PC-3 (cell line): ENCODE results near the gene SDK1. TPM values are rescaled to one million over a fixed set of nuclear protein-coding genes. Genes with fewer than 3 reads are reported as not detected.

Source experiments
- ATAC-seq: fragments of 200-7000 bp; cut with Tn5 transposase; 2 replicates; pipeline ENCODE4 v1.9.1; 2020; ENCODE audit warnings: mild to moderate bottlenecking, moderate library complexity
- BruUV-seq: library from RNA; stranded (reverse); fragments of 400-500 nt; replicated peaks from 2 replicates; lab custom pipeline; 2021; lab: Mats Ljungman, UMichigan
- CTCF ChIA-PET: fragments of 300-600 bp; sonication (Branson Sonifier 250); formaldehyde crosslinking; loops from one replicate; lab custom pipeline; 2022; ENCODE audit warnings: antibody characterized with exemption; lab: Charles Lee
- POLR2A ChIA-PET: fragments of 300-600 bp; sonication (Branson Sonifier 250); formaldehyde crosslinking; loops from one replicate; lab custom pipeline; 2022; ENCODE audit warnings: antibody characterized with exemption; ENCODE audit not compliant: unreplicated experiment; lab: Charles Lee
- DNase-seq: peaks from one replicate; pipeline ENCODE4 v3.0.0-alpha.2; 2015
- H2AFZ ChIP-seq: fragments of 300-600 bp; sonication (generic); 2 replicates; pipeline ENCODE4 v1.6.0; 2016; ENCODE audit warnings: antibody characterized with exemption, low read length
- H3F3A ChIP-seq: fragments of 300-600 bp; sonication (generic); one replicate; pipeline ENCODE4 v1.6.0; 2017; ENCODE audit warnings: antibody characterized with exemption, low read length, control low read depth, mild to moderate bottlenecking; ENCODE audit not compliant: unreplicated experiment
- H3K27ac ChIP-seq: fragments of 300-600 bp; sonication (generic); 2 replicates; pipeline ENCODE4 v1.5.1; 2016; ENCODE audit warnings: mild to moderate bottlenecking, low read length
- H3K27me3 ChIP-seq: fragments of 300-600 bp; sonication (generic); 2 replicates; pipeline ENCODE4 v1.6.1; 2016; ENCODE audit warnings: low read length, mixed read lengths
- H3K36me3 ChIP-seq: fragments of 300-600 bp; sonication (generic); 2 replicates; pipeline ENCODE4 v1.6.1; 2016; ENCODE audit warnings: low read depth, mixed run types, low read length, mixed read lengths
- H3K4me1 ChIP-seq: fragments of 300-600 bp; sonication (generic); 2 replicates; pipeline ENCODE4 v1.5.1; 2016; ENCODE audit warnings: low read length; ENCODE audit not compliant: insufficient read depth
- H3K4me2 ChIP-seq: fragments of 300-600 bp; sonication (generic); 2 replicates; pipeline ENCODE4 v1.6.0; 2016; ENCODE audit warnings: low read length
- H3K4me3 ChIP-seq: fragments of 300-600 bp; sonication (generic); 2 replicates; pipeline ENCODE4 v1.5.1; 2016; ENCODE audit warnings: mild to moderate bottlenecking, low read length, mixed read lengths
- H3K79me2 ChIP-seq: fragments of 300-600 bp; sonication (generic); 2 replicates; pipeline ENCODE4 v1.6.1; 2017; ENCODE audit warnings: low read length, mixed read lengths
- H3K9ac ChIP-seq: fragments of 300-600 bp; sonication (generic); 2 replicates; pipeline ENCODE4 v1.6.0; 2016; ENCODE audit warnings: mild to moderate bottlenecking, low read length
- H3K9me2 ChIP-seq: fragments of 300-600 bp; sonication (generic); replicated peaks from 2 replicates; pipeline ENCODE4 v1.6.1; 2016; ENCODE audit warnings: mixed run types, low read length, mixed read lengths
- H3K9me3 ChIP-seq: fragments of 300-600 bp; sonication (generic); 2 replicates; pipeline ENCODE4 v1.6.1; 2016; ENCODE audit warnings: low read length, mixed read lengths
- H4K20me1 ChIP-seq: fragments of 300-600 bp; sonication (generic); 2 replicates; pipeline ENCODE4 v1.6.1; 2016; ENCODE audit warnings: low read length, mixed read lengths
- CTCF ChIP-seq: fragments of 300-600 bp; sonication (generic); conservative IDR thresholded peaks from 2 replicates; pipeline ENCODE4 v1.5.1; 2017; ENCODE audit warnings: antibody characterized with exemption, low read depth, mild to moderate bottlenecking, low read length
- EZH2 ChIP-seq: fragments of 300-600 bp; sonication (generic); IDR thresholded peaks from one replicate; pipeline ENCODE4 v1.6.1; 2017; ENCODE audit warnings: antibody characterized with exemption, mild to moderate bottlenecking, low read length; ENCODE audit not compliant: unreplicated experiment
- EZH2phosphoT487 ChIP-seq: fragments of 300-600 bp; sonication (generic); IDR thresholded peaks from 2 replicates; pipeline ENCODE4 v1.6.1; 2018; ENCODE audit warnings: mild to moderate bottlenecking, antibody characterized with exemption, low read length, borderline replicate concordance
- intact Hi-C: fragments of 100-400 bp; cut with micrococcal nuclease; formaldehyde crosslinking; loops from 2 replicates; pipeline ENCODE4 v1.9.0; 2023
- total RNA-seq: library from RNA; depleted of rRNA; stranded (reverse); fragments of >200 nt; gene quantifications from 2 replicates; pipeline ENCODE4 v1.2.3, GENCODE V29; 2014

SDK1 gene
- total RNA-seq, 1 experiment from 2014 or later: 2.8 TPM

- POLR2A ChIA-PET: no interaction called here
- H3K79me2 ChIP-seq: no peaks in the 10 kb centered on the region
- H3K9ac ChIP-seq: no peak overlapping the region
- CTCF ChIA-PET: no interaction called here
- H3K27me3 ChIP-seq: no peaks in the 10 kb centered on the region
- ATAC-seq: no peak
- H3K27ac ChIP-seq: no peak overlapping the region
- H2AFZ ChIP-seq: no peak overlapping the region
- H3K9me2 ChIP-seq: no peaks in the 10 kb centered on the region
- H4K20me1 ChIP-seq: no peaks in the 10 kb centered on the region
- intact Hi-C loops: no loop called here
- TF ChIP-seq CTCF (no peak), EZH2phosphoT487 (no peak), EZH2 (no peak)
- no peaks in the 10 kb centered on the region for H3K36me3 ChIP-seq
- no peak overlapping the region for H3K4me3 ChIP-seq
- BruUV-seq: no TSS peak
- no peaks in the 10 kb centered on the region for H3K4me1 ChIP-seq
- H3F3A ChIP-seq: no peaks in the 10 kb centered on the region
- DNase-seq: no peak
- no peaks in the 10 kb centered on the region for H3K9me3 ChIP-seq
- H3K4me2 ChIP-seq: no peak overlapping the region
Observed at GRCh38 chr7:4237296-4238235, 936.5 kb downstream of the SDK1 start.

- H2AFZ ChIP-seq: no peak overlapping the region
- H3K27me3 ChIP-seq: no peaks in the 10 kb centered on the region
- intact Hi-C loops: no loop called here
- H4K20me1 ChIP-seq: no peaks in the 10 kb centered on the region
- BruUV-seq: no TSS peak
- DNase-seq (no peak), ATAC-seq (no peak)
- ChIA-PET POLR2A (no interaction called here), CTCF (no interaction called here)
- no peak overlapping the region for H3K4me3 ChIP-seq
- H3K27ac ChIP-seq: no peak overlapping the region
- H3K9me3 ChIP-seq: no peaks in the 10 kb centered on the region
- H3K9me2 ChIP-seq: no peaks in the 10 kb centered on the region
- no peaks in the 10 kb centered on the region for H3K79me2 ChIP-seq
- H3K36me3 ChIP-seq: no peaks in the 10 kb centered on the region
- H3K4me2 ChIP-seq: no peak overlapping the region
- H3K4me1 ChIP-seq: no peaks in the 10 kb centered on the region
- TF ChIP-seq CTCF (no peak), EZH2 (no peak), EZH2phosphoT487 (no peak)
- no peak overlapping the region for H3K9ac ChIP-seq
- no peaks in the 10 kb centered on the region for H3F3A ChIP-seq
Observed at GRCh38 chr7:4238861-4239260, 937.8 kb downstream of the SDK1 start.

GRCh38 chr7:4240042-4240441 lies 939.0 kb downstream of the SDK1 start:
- ChIA-PET POLR2A (no interaction called here), CTCF (no interaction called here)
- Histone ChIP-seq H3K4me1 (peaks cover 3% of the 10 kb centered on the region), H3K9me2 (no peaks in the 10 kb centered on the region), H2AFZ (no peak overlapping the region), H3K36me3 (no peaks in the 10 kb centered on the region), H3K27me3 (no peaks in the 10 kb centered on the region), H3K4me3 (no peak overlapping the region), H3K27ac (no peak overlapping the region), H3K9me3 (no peaks in the 10 kb centered on the region; the same call in 1 of the 2 replicates), H3K9ac (no peak overlapping the region), H4K20me1 (no peaks in the 10 kb centered on the region), H3F3A (no peaks in the 10 kb centered on the region), H3K4me2 (no peak overlapping the region), H3K79me2 (no peaks in the 10 kb centered on the region)
- DNase-seq (no peak), ATAC-seq (no peak)
- TF ChIP-seq EZH2 (no peak), CTCF (no peak), EZH2phosphoT487 (no peak)
- intact Hi-C loops: no loop called here
- no TSS peak for BruUV-seq
